ENCODE measurements around the gene SPEM3. TPM values are rescaled to one million over a fixed set of nuclear protein-coding genes. Genes with fewer than 3 reads are reported as not detected.

SPEM3 gene
- total and polyA plus RNA-seq, 10 of the 15 experiments (the other 5 are each of a cell fraction or from before 2014, with no cell fraction given) = not detected

GRCh38 chr17:7440113-7440833 is 11.6 kb downstream of the SPEM3 start (continued):
- TF ChIP-seq PRDM15 (CRISPR knock-in tag; IDR thresholded peaks at IDR 0.05) (no peak), NFYB (IDR thresholded peaks at IDR 0.05; ENCODE audit: insufficient read depth, low read depth, low read length) (no peak), USF1 (IDR thresholded peaks at IDR 0.05; ENCODE audit: borderline replicate concordance, extremely low read length, insufficient read depth, low read depth, low read length) (peak; percentile 81), GATAD2B (conservative IDR thresholded peaks at IDR 0.05; ENCODE audit: low read depth) (no peak), TCF3 (IDR thresholded peaks at IDR 0.05; ENCODE audit: borderline replicate concordance, insufficient read depth, low read depth, low read length) (no peak), NBN (IDR thresholded peaks at IDR 0.05) (no peak), ESRRA (IDR thresholded peaks at IDR 0.05; ENCODE audit: low read length) (no peak), FOXK2 (IDR thresholded peaks at IDR 0.05) (peak; percentile 94), SP1 (IDR thresholded peaks at IDR 0.05; ENCODE audit: low read depth, low read length) (no peak), CHD1 (IDR thresholded peaks at IDR 0.05; ENCODE audit: low read depth, low read length) (peak; percentile 88; the same call in 1 of the 2 replicates), ATF2 (IDR thresholded peaks at IDR 0.05; ENCODE audit: low read length) (no peak), RCOR1 (conservative IDR thresholded peaks at IDR 0.05; ENCODE audit: low read depth, low read length) (no peak), KLF5 (IDR thresholded peaks at IDR 0.05; ENCODE audit: partially characterized antibody) (peak; percentile 96), IKZF2 (IDR thresholded peaks at IDR 0.05) (peak in 1 of 2 experiments; percentile 36; a peak in 2 of 4 replicates), RFX5 (IDR thresholded peaks at IDR 0.05; ENCODE audit: low read depth, low read length) (no peak), ATF7 (IDR thresholded peaks at IDR 0.05; ENCODE audit: low read depth) (peak; percentile 95), BHLHE40 (IDR thresholded peaks at IDR 0.05; ENCODE audit: borderline replicate concordance in 1 of 2, low read depth in 2 of 2, low read length in 1 of 2) (peak; percentile 43 to 87; a peak in 3 of 4 replicates), USF2 (IDR thresholded peaks at IDR 0.05; ENCODE audit: borderline replicate concordance, low read depth, low read length) (peak; percentile 15; the same call in 1 of the 2 replicates), CREM (IDR thresholded peaks at IDR 0.05; ENCODE audit: low read depth) (peak; percentile 33), HSF1 (IDR thresholded peaks at IDR 0.05; ENCODE audit: low read depth, low read length) (no peak), HDAC6 (IDR thresholded peaks at IDR 0.05; ENCODE audit: unreplicated experiment) (no peak), JUND (IDR thresholded peaks at IDR 0.05; ENCODE audit: low read depth, low read length) (peak; percentile 54; the same call in 1 of the 2 replicates)

Measured in GM12878 (cell line).